ENCODE measurements around the gene UGT2A2. TPM values are rescaled to one million over a fixed set of nuclear protein-coding genes. Genes with fewer than 3 reads are reported as not detected.

The UGT2A2 gene
- total RNA-seq, 1 donor from 2014 or later = not detected

Other genes with a start within 250 kb of the UGT2A2 start
- gene UGT2B4, start 143.7 kb downstream of the UGT2A2 start, total RNA-seq = not detected in 2 replicates
- gene UGT2A1, start 13.6 kb upstream of the UGT2A2 start, total RNA-seq = not detected in 2 replicates
- gene SULT1B1, start 121.0 kb upstream of the UGT2A2 start, total RNA-seq = 0.19 and 0.23 TPM in 2 replicates
- gene SULT1E1, start 220.5 kb upstream of the UGT2A2 start, total RNA-seq = not detected in 2 replicates